Cardiac fibroblast (primary cell): ENCODE results near the gene TF.

Experiments
- DNase-seq, 2 donors: peaks; one replicate each; pipeline versions ENCODE4 v3.0.0 to v3.0.0-alpha.2; 2010; ENCODE audit warnings: low read depth in 2 of 2
- H3K4me3 ChIP-seq, 2 donors: replicated peaks in 1 of 2; 1 replicate in 1 of 2; 2 replicates in 1 of 2; pipeline ENCODE4 v1.5.1; 2011; ENCODE audit warnings: low read depth in 2 of 2, low read length in 2 of 2, mild to moderate bottlenecking in 2 of 2, moderate library complexity in 1 of 2
- TF ChIP-seq, protein P1 (sequence below): IDR thresholded peaks from one replicate; pipeline ENCODE4 v1.5.1; 2011; ENCODE audit warnings: low read depth, mild to moderate bottlenecking, low read length, inconsistent platforms

Gene TF

DNA sequence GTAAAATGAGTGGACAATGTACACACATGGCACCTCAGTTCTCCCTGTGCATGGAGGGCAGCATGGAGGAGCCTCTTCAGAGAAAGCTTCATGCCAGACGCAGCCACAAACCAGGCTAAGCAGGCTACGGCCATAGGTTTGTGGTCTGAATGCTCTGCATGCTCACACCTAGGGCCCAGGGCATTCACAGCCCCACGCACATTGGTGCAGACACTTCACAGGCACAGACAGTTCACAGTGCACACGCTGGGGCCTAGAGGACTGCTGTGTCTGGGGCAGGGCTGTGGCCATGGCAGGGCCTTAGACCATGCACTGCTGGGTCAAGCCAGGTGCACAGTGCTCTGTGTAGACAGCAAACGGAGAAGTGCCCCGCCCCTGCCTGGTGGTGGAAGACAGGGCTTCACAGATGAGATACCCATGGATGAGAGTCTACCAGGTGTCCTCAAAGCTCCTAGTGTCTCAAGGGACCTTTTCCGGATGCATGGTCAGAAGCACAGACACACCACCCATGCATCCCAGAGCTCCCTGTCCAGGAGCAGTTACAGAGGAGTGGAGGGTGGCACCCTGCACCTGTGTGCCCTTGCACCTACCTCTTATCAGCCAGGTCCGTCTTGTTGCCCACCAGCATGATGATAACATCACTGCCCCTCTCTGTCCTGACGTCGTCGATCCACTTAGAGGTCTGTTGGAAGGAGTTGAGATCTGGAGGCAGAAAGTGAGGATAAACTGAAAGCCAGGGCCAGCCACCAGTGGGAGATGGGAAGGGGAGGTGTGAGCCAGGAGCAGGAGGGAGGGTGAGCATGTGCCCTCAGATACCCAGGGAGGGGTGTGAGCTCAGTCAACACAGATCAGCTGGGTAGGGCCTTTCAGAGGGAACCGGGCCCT is 93.0 kb downstream of the TF start:
- TF ChIP-seq, protein P1, sequence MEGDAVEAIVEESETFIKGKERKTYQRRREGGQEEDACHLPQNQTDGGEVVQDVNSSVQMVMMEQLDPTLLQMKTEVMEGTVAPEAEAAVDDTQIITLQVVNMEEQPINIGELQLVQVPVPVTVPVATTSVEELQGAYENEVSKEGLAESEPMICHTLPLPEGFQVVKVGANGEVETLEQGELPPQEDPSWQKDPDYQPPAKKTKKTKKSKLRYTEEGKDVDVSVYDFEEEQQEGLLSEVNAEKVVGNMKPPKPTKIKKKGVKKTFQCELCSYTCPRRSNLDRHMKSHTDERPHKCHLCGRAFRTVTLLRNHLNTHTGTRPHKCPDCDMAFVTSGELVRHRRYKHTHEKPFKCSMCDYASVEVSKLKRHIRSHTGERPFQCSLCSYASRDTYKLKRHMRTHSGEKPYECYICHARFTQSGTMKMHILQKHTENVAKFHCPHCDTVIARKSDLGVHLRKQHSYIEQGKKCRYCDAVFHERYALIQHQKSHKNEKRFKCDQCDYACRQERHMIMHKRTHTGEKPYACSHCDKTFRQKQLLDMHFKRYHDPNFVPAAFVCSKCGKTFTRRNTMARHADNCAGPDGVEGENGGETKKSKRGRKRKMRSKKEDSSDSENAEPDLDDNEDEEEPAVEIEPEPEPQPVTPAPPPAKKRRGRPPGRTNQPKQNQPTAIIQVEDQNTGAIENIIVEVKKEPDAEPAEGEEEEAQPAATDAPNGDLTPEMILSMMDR = no peak
- H3K4me3 ChIP-seq = no peak overlapping the region
- DNase-seq = no peak

DNA sequence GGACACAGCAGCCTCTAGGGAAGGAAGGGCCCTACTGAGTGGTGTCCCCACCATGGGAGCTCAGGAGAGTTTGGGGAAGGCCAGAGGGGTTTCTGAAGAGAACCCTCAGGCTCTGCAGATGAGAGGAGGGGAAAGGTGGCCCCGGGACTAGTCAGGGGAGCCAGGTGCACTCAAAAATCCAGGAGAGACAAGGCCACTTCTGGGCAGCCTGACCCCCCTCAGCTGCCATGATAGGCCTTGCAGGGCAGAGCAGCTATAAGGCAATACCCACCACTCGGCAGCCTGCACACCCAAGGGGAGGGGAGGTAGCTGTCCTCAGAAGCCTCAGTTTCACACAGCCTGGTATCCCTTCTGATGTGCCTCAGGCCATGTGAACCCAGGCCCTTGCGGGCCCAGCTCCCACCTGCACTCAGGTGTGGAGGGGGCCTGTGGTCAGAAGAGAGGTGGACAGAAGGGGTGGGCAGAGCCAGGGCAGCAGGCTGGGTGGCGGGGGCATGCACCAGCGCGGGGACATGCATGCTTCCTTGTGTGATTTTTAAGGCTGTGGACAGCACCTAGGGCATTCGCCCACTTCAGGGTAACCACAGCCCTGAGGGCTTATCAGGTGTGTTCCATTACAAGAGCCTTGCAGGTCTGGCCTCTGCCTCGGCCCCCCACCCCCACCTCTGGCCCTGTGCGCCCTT is 94.0 kb downstream of the TF start:
- no peak overlapping the region for H3K4me3 ChIP-seq
- TF ChIP-seq, protein P1 = no peak
- DNase-seq = no peak

DNA sequence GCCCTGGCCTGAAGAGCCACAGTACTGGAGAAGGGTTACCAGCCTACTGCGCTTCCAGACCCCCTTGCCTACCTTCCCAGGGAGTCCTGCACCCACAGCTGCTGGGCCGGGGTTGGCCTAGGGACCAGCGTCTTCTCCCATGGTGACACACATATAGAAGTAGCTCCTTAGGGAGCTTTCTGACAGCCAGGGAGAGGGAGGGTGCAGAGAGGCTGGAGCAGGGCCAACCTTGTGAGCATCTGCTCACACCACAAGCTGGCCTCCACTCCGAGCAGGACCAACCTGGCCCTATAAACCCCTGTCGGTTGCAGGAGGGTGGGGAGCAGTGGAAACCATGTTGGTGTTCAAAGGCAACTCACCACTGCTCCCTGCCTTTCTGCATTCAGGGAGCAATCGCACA is 94.6 kb downstream of the TF start:
- TF ChIP-seq, protein P1 = no peak
- DNase-seq = no peak
- H3K4me3 ChIP-seq = no peak overlapping the region

DNA sequence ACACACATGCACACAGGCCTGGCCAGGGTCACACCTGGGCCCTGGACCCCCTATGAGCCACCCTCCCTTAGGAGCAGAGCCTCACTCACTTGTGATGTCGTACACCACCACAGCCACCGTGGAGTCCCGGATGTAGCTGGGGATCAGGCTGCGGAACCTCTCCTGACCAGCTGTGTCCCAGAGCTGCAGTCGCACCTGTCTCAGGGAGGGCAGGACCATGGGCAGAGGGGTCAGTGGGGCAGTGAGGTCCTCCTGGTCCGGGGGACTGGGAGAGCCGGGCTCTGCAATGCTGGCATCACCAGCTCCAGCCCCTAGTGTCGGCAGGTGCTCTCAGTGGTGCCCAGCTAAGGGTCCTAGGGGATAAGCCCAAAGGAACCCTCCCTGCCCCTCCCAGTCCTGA is 95.0 kb downstream of the TF start:
- DNase-seq = no peak
- TF ChIP-seq, protein P1 = no peak
- H3K4me3 ChIP-seq = no peak overlapping the region

DNA sequence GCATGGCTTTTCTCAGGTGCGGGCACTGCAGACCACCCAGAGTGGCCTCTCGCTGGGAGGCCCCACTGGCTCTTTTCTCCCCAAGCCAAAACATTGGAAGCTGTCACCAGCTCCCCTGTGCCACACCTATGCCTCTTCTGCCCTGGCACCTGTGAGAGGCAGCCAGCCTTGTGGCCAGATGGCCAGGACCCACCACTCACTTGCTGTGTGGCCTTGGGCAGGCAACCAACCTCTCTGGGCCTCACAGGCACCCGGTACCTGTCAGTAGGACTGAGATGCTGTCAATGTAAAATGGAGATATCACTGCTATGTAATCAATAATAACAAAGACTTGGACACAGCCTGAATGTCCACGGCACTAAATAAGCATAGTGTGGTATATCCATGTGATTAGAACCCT is 96.0 kb downstream of the TF start:
- DNase-seq = no peak
- TF ChIP-seq, protein P1 = no peak
- no peak overlapping the region for H3K4me3 ChIP-seq

DNA sequence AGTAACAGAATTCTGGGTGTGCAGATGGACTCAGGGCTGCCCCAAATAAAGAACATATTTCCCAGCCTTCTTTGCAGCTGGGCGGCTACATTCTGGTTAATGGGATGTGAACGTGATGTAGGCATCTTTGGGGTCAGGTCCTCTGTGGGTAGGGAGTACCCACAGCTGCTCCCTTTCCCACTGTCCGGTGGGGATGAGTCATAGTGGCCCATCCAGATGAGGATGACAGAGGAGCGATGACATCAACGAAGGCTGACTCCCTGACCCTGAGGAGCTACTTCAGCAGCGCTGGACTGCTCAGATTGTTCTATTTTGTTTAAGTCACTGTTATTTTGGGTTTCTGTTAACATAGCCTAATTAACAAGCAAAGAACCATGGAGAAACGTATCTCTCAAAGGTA is 97.4 kb downstream of the TF start:
- no peak overlapping the region for H3K4me3 ChIP-seq
- TF ChIP-seq, protein P1 = no peak
- peak; percentile 29 to 81 for DNase-seq
